Left cardiac atrium (tissue), 4 donors: ENCODE data around the gene PQBP1. TPM values are rescaled to one million over a fixed set of nuclear protein-coding genes. Genes with fewer than 3 reads are reported as not detected.
A peak's percentile ranks its signal among the peaks of the same experiment; 100 is the strongest.
"Not testable (repeated sequence)": the region's sequence is repeated elsewhere in the genome, so short reads cannot be mapped to it uniquely, and the experiment has no call there.

Experiments
- ATAC-seq, 2 donors: fragments of 200-7000 bp; cut with Tn5 transposase; one replicate each; pipeline ENCODE4 v1.9.1; 2020; ENCODE audit warnings: mild to moderate bottlenecking in 2 of 2, moderate library complexity in 2 of 2
- DNase-seq: peaks from one replicate; pipeline ENCODE4 v3.0.0-alpha.2; 2020
- intact Hi-C, 2 donors: fragments of 100-400 bp; cut with DNase I; formaldehyde crosslinking; loops; one replicate each; pipeline versions ENCODE4 v1.14.1 to v1.15.1; 2022 to 2023
- long read RNA-seq: library from polyadenylated mRNA; unstranded; transcript quantifications from one replicate; pipeline ENCODE4 v2.0.0, GENCODE V29; 2021
- total RNA-seq, 2 donors: library from RNA; stranded (reverse); fragmentation: NEBNext Ultra II Directional; extraction: Animal tissue kit (Norgen Biotek cat#: 25700); gene quantifications; one replicate each; pipeline ENCODE4 v1.2.1, GENCODE V29; 2021
- donor health status: DM: no; HTN: yes; CAD: no.
- donor health status: DM: no; HTN: yes; CAD: no; lungs with severe emphysema.
- donor health status: DM: yes; HTN: yes; CAD: no.
- donor health status: Dilated cardiomyopathy.

The PQBP1 gene
- 10 to 100 TPM; 49.5 to 63.7 TPM for total RNA-seq
- long read RNA-seq, transcript PQBP1-207 (7 exons, 1,020 nt): major isoform, 5 of 17 reads
- long read RNA-seq, partial matches to known transcripts: 0 of 17 reads
- long read RNA-seq, other reads (novel, unspliced or antisense): 6 of 17 reads

GRCh38 chrX:48897625-48898306 is at the start of gene PQBP1, which contains the start of gene TIMM17B:
TSS of gene PQBP1 (plus strand) at chrX:48897930. CDS start at chrX:48898510, 580 bp downstream.
TSS of gene TIMM17B (minus strand) at chrX:48897768. CDS start at chrX:48897749, 19 bp downstream.
- ATAC-seq (peak; percentile 97), DNase-seq (peak; percentile 91)
- intact Hi-C loops: loop anchor here in 1 of 2 donors (5.0 kb wide), 1 partner anchor 145 kb away; the partner anchor contains the start of gene TFE3

GRCh38 chrX:48848847-48849246 is 48.9 kb upstream of the PQBP1 start:
- ATAC-seq (no peak), DNase-seq (no peak)
- intact Hi-C loops: no loop called here

- intact Hi-C loops: no loop called here
- no peak for DNase-seq
- ATAC-seq: no peak
These were observed 44.9 kb upstream of the PQBP1 start for GRCh38 chrX:48852857-48853256.

- not testable (repeated sequence) for ATAC-seq
These were observed 44.2 kb upstream of the PQBP1 start for GRCh38 chrX:48853494-48853893.

GRCh38 chrX:48854121-48854804 is 43.5 kb upstream of the PQBP1 start:
- DNase-seq, intact Hi-C loops, ATAC-seq: not testable (repeated sequence)

More at GRCh38 chrX:48853494-48853893, 44.2 kb upstream of the PQBP1 start:
- DNase-seq, intact Hi-C loops: not testable (repeated sequence)

- intact Hi-C loops: no loop called here
- DNase-seq: no peak
- no peak for ATAC-seq
These were observed 42.8 kb upstream of the PQBP1 start for GRCh38 chrX:48854898-48855297.

GRCh38 chrX:48864210-48864609 is 33.5 kb upstream of the PQBP1 start:
- DNase-seq (no peak), ATAC-seq (no peak)
- intact Hi-C loops: no loop called here

GRCh38 chrX:48872017-48872416 is 25.7 kb upstream of the PQBP1 start:
- intact Hi-C loops, DNase-seq, ATAC-seq: not testable (repeated sequence)

GRCh38 chrX:48876944-48877343 is 20.8 kb upstream of the PQBP1 start:
- intact Hi-C loops, ATAC-seq, DNase-seq: not testable (repeated sequence)

- ATAC-seq: no peak
- intact Hi-C loops: no loop called here
- no peak for DNase-seq
These were observed 14.0 kb upstream of the PQBP1 start for GRCh38 chrX:48883729-48884128.

GRCh38 chrX:48886586-48886985 is 11.1 kb upstream of the PQBP1 start:
- ATAC-seq, intact Hi-C loops, DNase-seq: not testable (repeated sequence)

GRCh38 chrX:48890296-48890925 is 7.3 kb upstream of the PQBP1 start:
- ATAC-seq (no peak), DNase-seq (no peak)
- intact Hi-C loops: loop anchor here in 1 of 2 donors (5.0 kb wide), 1 partner anchor 88 kb away; the partner anchor contains the start of gene HDAC6

GRCh38 chrX:48890934-48891401 is 6.8 kb upstream of the PQBP1 start:
- DNase-seq: no peak
- intact Hi-C loops: loop anchor here in 1 of 2 donors (5.0 kb wide), 1 partner anchor 89 kb away; the partner anchor contains the start of gene HDAC6
- peak; percentile 60 to 69 for ATAC-seq

GRCh38 chrX:48891402-48892288 is 6.1 kb upstream of the PQBP1 start:
- DNase-seq (peak; percentile 89), ATAC-seq (peak; percentile 94 to 97)
- intact Hi-C loops: loop anchor here in 1 of 2 donors (5.0 kb wide), 1 partner anchor 89 kb away; the partner anchor contains the start of gene HDAC6

- no peak for ATAC-seq
- DNase-seq: no peak
These were observed 4.8 kb upstream of the PQBP1 start for GRCh38 chrX:48892896-48893295.

GRCh38 chrX:48893556-48894348 is 4.0 kb upstream of the PQBP1 start:
- no peak for DNase-seq
- no peak for ATAC-seq
- intact Hi-C loops: loop anchor here in 1 of 2 donors (5.0 kb wide), 1 partner anchor 91 kb away; the partner anchor contains the start of gene HDAC6

More at GRCh38 chrX:48892896-48893295, 4.8 kb upstream of the PQBP1 start:
- intact Hi-C loops: loop anchor here in 1 of 2 donors (5.0 kb wide), 1 partner anchor 91 kb away; the partner anchor contains the start of gene HDAC6

- intact Hi-C loops: loop anchor here in 1 of 2 donors (5.0 kb wide), 2 partner anchors 93 to 147 kb away; partner anchors contain the start of genes HDAC6 and TFE3
- no peak for ATAC-seq
- no peak for DNase-seq
These were observed 2.8 kb upstream of the PQBP1 start for GRCh38 chrX:48894891-48895290.
